CD4-positive, alpha-beta T cell (primary cell): ENCODE measurements around the gene ADAM22. TPM values are rescaled to one million over a fixed set of nuclear protein-coding genes. Genes with fewer than 3 reads are reported as not detected.

ENCODE experiments used
- ATAC-seq: fragments of 200-7000 bp; cut with Tn5 transposase; one replicate; pipeline ENCODE4 v1.10.0; 2022; ENCODE audit warnings: mild to moderate bottlenecking; ENCODE audit not compliant: poor library complexity
- CTCF ChIA-PET: fragments of 350-600 bp; sonication (Branson Sonifier 250); formaldehyde crosslinking; loops from one replicate; lab custom pipeline; 2021; ENCODE audit warnings: antibody characterized with exemption, inconsistent platforms; lab: Charles Lee
- POLR2A ChIA-PET: fragments of 350-600 bp; sonication (Branson Sonifier 250); formaldehyde crosslinking; loops from one replicate; lab custom pipeline; 2021; ENCODE audit warnings: antibody characterized with exemption, inconsistent platforms; lab: Charles Lee
- DNase-seq, 14 experiments: peaks; one replicate each; pipeline ENCODE4 v3.0.0-alpha.2; 2013 to 2020; ENCODE audit warnings: mixed read lengths in 2 of 14
- H3K27ac ChIP-seq, 2 donors: one replicate each; pipeline versions ENCODE4 v1.5.1 to v1.7.0; 2013; ENCODE audit warnings: low read length in 2 of 2, low read depth in 1 of 2, mild to moderate bottlenecking in 1 of 2
- H3K27me3 ChIP-seq, 2 experiments: 1 replicate in 1 of 2; 2 replicates in 1 of 2; pipeline versions ENCODE4 v1.6.1 to v1.7.0; 2013; ENCODE audit warnings: low read length in 2 of 2, control low read depth in 1 of 2, mild to moderate bottlenecking in 1 of 2, moderate library complexity in 1 of 2; ENCODE audit not compliant: insufficient read depth in 2 of 2, control insufficient read depth in 1 of 2
- H3K36me3 ChIP-seq: one replicate; pipeline ENCODE4 v1.6.1; 2013; ENCODE audit warnings: low read length, control low read depth; ENCODE audit not compliant: insufficient read depth
- H3K4me1 ChIP-seq: one replicate; pipeline ENCODE4 v1.6.1; 2013; ENCODE audit warnings: low read length, control low read depth; ENCODE audit not compliant: insufficient read depth
- H3K4me3 ChIP-seq: one replicate; pipeline ENCODE4 v1.5.1; 2013; ENCODE audit warnings: mild to moderate bottlenecking, low read length, moderate library complexity
- H3K9me3 ChIP-seq, 2 experiments: 1 replicate in 1 of 2; 2 replicates in 1 of 2; pipeline versions ENCODE4 v1.6.1 to v1.7.0; 2013; ENCODE audit warnings: low read length in 2 of 2, mild to moderate bottlenecking in 2 of 2, control low read depth in 1 of 2, moderate library complexity in 1 of 2; ENCODE audit not compliant: control insufficient read depth in 1 of 2, insufficient read depth in 1 of 2
- H3K27ac Mint-ChIP-seq: one replicate; pipeline ENCODE4 v1.8.0; 2020; ENCODE audit warnings: mixed read lengths
- H3K27me3 Mint-ChIP-seq: one replicate; pipeline ENCODE4 v1.8.0; 2021; ENCODE audit warnings: mixed read lengths
- H3K36me3 Mint-ChIP-seq: one replicate; pipeline ENCODE4 v1.8.0; 2021; ENCODE audit warnings: low read depth, mixed read lengths
- H3K4me1 Mint-ChIP-seq: one replicate; pipeline ENCODE4 v1.8.0; 2021; ENCODE audit warnings: low read depth, mixed read lengths
- H3K4me3 Mint-ChIP-seq: one replicate; pipeline ENCODE4 v1.8.0; 2020; ENCODE audit warnings: mild to moderate bottlenecking, mixed read lengths
- H3K9me3 Mint-ChIP-seq: one replicate; pipeline ENCODE4 v1.8.0; 2020; ENCODE audit warnings: mixed read lengths
- CTCF ChIP-seq: fragments of 200-600 bp; IDR thresholded peaks from one replicate; pipeline ENCODE4 v1.8.0; 2022; ENCODE audit warnings: antibody characterized with exemption, mild to moderate bottlenecking
- intact Hi-C, 2 experiments: fragments of 100-400 bp; cut with DNase I in 1 of 2; cut with micrococcal nuclease in 1 of 2; formaldehyde crosslinking; loops; one replicate each; pipeline versions ENCODE4 v1.15.1 to v1.9.0; 2023 to 2025; cut with DNase I, micrococcal nuclease
- total RNA-seq, 174 experiments: library from RNA in 2 of 174; stranded (reverse) in 2 of 174; gene quantifications; one replicate each; pipeline ENCODE4 v1.2.3 and lab custom pipeline; 2021 to 2026

The ADAM22 gene
- total RNA-seq, 2 experiments from 2014 or later: 0.60 to 0.64 TPM

GRCh38 chr7:88200261-88200660 is 266.2 kb downstream of the ADAM22 start:
- CTCF ChIA-PET: no interaction called here
- ATAC-seq: no peak
- intact Hi-C loops: no loop called here

GRCh38 chr7:88200789-88201188 is 266.7 kb downstream of the ADAM22 start:
- Mint-ChIP-seq H3K27ac (no peak overlapping the region), H3K27me3 (no peaks in the 10 kb centered on the region), H3K4me1 (no peaks in the 10 kb centered on the region), H3K9me3 (no peaks in the 10 kb centered on the region), H3K4me3 (no peak overlapping the region), H3K36me3 (peaks cover 37% of the 10 kb centered on the region)
- H3K9me3 ChIP-seq: no peaks in the 10 kb centered on the region
- intact Hi-C loops: no loop called here
- ATAC-seq: no peak
- no peak for DNase-seq
- no peak overlapping the region for H3K27ac ChIP-seq
- ChIA-PET POLR2A (no interaction called here), CTCF (no interaction called here)
- no peak overlapping the region for H3K4me3 ChIP-seq
- no peaks in the 10 kb centered on the region for H3K27me3 ChIP-seq
- peaks cover 25% of the 10 kb centered on the region for H3K36me3 ChIP-seq
- TF ChIP-seq CTCF: no peak
- no peaks in the 10 kb centered on the region for H3K4me1 ChIP-seq

More at GRCh38 chr7:88200261-88200660, 266.2 kb downstream of the ADAM22 start:
- peaks cover 31% of the 10 kb centered on the region for H3K36me3 Mint-ChIP-seq
- no peak for TF ChIP-seq CTCF
- POLR2A ChIA-PET: no interaction called here
- Histone ChIP-seq H3K27me3 (no peaks in the 10 kb centered on the region), H3K9me3 (no peaks in the 10 kb centered on the region), H3K36me3 (peaks cover 24% of the 10 kb centered on the region), H3K4me1 (no peaks in the 10 kb centered on the region), H3K27ac (no peak overlapping the region), H3K4me3 (no peak overlapping the region)
- H3K4me1 Mint-ChIP-seq: no peaks in the 10 kb centered on the region
- no peak overlapping the region for H3K27ac Mint-ChIP-seq
- no peak for DNase-seq
- no peaks in the 10 kb centered on the region for H3K9me3 Mint-ChIP-seq
- H3K27me3 Mint-ChIP-seq: no peaks in the 10 kb centered on the region
- H3K4me3 Mint-ChIP-seq: no peak overlapping the region

GRCh38 chr7:88201305-88201704 is 267.3 kb downstream of the ADAM22 start:
- Histone ChIP-seq H3K36me3 (peaks cover 30% of the 10 kb centered on the region), H3K9me3 (no peaks in the 10 kb centered on the region), H3K27ac (no peak overlapping the region), H3K27me3 (no peaks in the 10 kb centered on the region), H3K4me1 (no peaks in the 10 kb centered on the region), H3K4me3 (no peak overlapping the region)
- ChIA-PET POLR2A (no interaction called here), CTCF (no interaction called here)
- DNase-seq (no peak), ATAC-seq (no peak)
- Mint-ChIP-seq H3K36me3 (peaks cover 42% of the 10 kb centered on the region), H3K27me3 (no peaks in the 10 kb centered on the region), H3K4me3 (no peak overlapping the region), H3K4me1 (no peaks in the 10 kb centered on the region), H3K9me3 (no peaks in the 10 kb centered on the region), H3K27ac (no peak overlapping the region)
- TF ChIP-seq CTCF: no peak
- intact Hi-C loops: no loop called here
